ENCODE data around the gene ATP2B2. TPM values are rescaled to one million over a fixed set of nuclear protein-coding genes. Genes with fewer than 3 reads are reported as not detected.

The ATP2B2 gene
- total and polyA plus RNA-seq, 2 of the 8 experiments (the other 6 are each of a cell fraction or from before 2014, with no cell fraction given): 0.14 to 1.2 TPM

DNA sequence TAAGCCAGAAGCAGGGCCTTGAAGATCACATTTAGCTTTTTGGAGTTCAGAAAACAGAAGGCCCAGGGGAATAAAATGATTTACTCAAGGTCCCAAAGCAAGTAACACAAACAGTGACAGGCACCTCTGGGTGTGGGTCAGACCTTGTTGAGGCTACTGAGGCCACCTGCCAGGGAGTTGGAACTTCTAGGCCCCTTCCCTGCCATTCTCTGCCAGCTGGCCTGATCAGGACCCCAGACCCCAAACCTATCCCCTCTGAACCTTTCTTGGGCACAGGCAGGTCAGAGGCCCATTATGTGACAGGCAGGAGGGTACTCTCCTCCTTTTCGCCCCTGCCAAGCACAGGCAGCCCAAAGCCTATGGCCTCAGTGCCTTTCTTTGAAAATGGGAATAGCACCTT, 49.4 kb upstream of the ATP2B2 start (continued):
- TF ChIP-seq E2F6 (IDR thresholded peaks at IDR 0.05) (no peak), SIRT6 (IDR thresholded peaks at IDR 0.05; ENCODE audit: low read length) (no peak), CBX5 (IDR thresholded peaks at IDR 0.05; ENCODE audit: low read depth, low read length) (no peak)

Data from H1 (cell line).